GM19397 (cell line): ENCODE measurements around the gene CYTIP.
A peak's percentile ranks its signal among the peaks of the same experiment; 100 is the strongest.
"Not testable (repeated sequence)": the region's sequence is repeated elsewhere in the genome, so short reads cannot be mapped to it uniquely, and the experiment has no call there.

Experiments
- ATAC-seq: cut with Tn5 transposase; IDR thresholded peaks from one replicate; pipeline ENCODE4 v1.9.1; 2021; ENCODE audit warnings: mild to moderate bottlenecking, moderate library complexity; ENCODE audit not compliant: unreplicated experiment

CYTIP gene

GRCh38 chr2:157427003-157427921, 16.6 kb downstream of the CYTIP start:
- ATAC-seq, result no peak

GRCh38 chr2:157426477-157426994, 17.4 kb downstream of the CYTIP start:
- ATAC-seq, result no peak

GRCh38 chr2:157424374-157424773, 19.5 kb downstream of the CYTIP start:
- ATAC-seq, result no peak

GRCh38 chr2:157421964-157422363, 21.9 kb downstream of the CYTIP start:
- no peak for ATAC-seq

GRCh38 chr2:157421331-157421944, 22.5 kb downstream of the CYTIP start:
- ATAC-seq, result no peak

- peak; percentile 56 for ATAC-seq
These were observed 23.0 kb downstream of the CYTIP start for GRCh38 chr2:157420771-157421323.

- ATAC-seq, result no peak
These were observed 24.8 kb downstream of the CYTIP start for GRCh38 chr2:157419031-157419575.

GRCh38 chr2:157418239-157418641, 25.6 kb downstream of the CYTIP start:
- ATAC-seq, result no peak

GRCh38 chr2:157415591-157416101, 28.2 kb downstream of the CYTIP start:
- ATAC-seq, result no peak

GRCh38 chr2:157414050-157414449, 29.8 kb downstream of the CYTIP start:
- peak; percentile 17 for ATAC-seq

- ATAC-seq, result peak; percentile 90
These were observed 30.4 kb downstream of the CYTIP start for GRCh38 chr2:157413326-157414035.

GRCh38 chr2:157411624-157412336, 32.1 kb downstream of the CYTIP start:
- ATAC-seq, result no peak

GRCh38 chr2:157405398-157405797, 38.5 kb downstream of the CYTIP start:
- not testable (repeated sequence) for ATAC-seq

GRCh38 chr2:157404363-157404762, 39.5 kb downstream of the CYTIP start:
- ATAC-seq, result peak; percentile 97

GRCh38 chr2:157402801-157403485, 40.9 kb downstream of the CYTIP start:
- not testable (repeated sequence) for ATAC-seq

- no peak for ATAC-seq
These were observed 48.1 kb downstream of the CYTIP start for GRCh38 chr2:157395811-157396210.

- ATAC-seq, result no peak
These were observed 49.0 kb downstream of the CYTIP start for GRCh38 chr2:157394928-157395327.

- no peak for ATAC-seq
These were observed 50.5 kb downstream of the CYTIP start for GRCh38 chr2:157393348-157393747.

GRCh38 chr2:157388827-157389226, 55.1 kb downstream of the CYTIP start:
- no peak for ATAC-seq
